ENCODE data around the gene ATXN1.

ATXN1 gene

DNA sequence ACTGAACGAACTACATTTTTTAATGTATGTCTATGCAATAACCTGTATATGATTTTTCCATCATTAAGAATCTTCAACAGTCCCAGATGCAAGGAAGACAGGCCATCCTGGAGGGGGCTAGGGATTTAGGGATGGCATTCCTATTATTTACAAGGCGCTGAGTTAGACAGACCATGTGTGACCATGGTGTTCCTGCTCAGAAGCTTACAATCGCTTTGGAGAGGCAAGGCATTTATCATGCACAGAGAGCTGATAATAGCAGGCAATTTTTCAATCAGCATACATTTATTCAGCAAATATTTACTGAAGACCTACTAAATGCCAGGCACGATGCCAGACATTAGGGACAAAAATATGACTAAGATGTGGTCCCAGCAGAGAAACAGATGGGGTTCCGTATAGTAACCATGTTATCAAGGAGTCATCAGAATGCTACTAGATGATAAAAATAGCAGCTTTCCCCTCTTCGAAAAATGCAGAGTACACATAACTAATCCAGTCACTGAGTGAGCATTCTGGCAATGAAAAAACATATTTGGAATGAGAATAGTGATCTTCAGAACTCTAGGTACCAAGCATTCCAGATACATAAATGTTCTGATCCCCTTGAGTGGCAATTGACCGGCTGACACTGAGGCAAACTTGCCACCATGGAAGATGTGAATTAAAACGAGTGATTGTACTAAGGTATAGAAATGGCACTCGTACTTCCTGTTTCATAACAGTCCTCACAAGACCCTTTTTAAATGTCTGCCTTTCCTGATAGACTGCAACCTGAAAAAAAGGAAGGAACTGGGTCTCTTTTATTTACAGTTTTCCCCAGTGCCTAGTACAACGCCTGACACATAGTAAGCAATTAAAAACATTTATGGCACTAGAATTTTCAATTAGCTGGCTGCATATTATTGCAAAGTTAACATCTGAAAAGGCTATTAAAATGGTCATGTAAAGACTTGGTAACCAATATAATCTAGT, 135.7 kb downstream of the ATXN1 start:
- no peak overlapping the region for H3K4me3 ChIP-seq (ENCODE audit: low read depth, low read length)
- TF ChIP-seq CTCF (IDR thresholded peaks at IDR 0.05; ENCODE audit: borderline replicate concordance, insufficient read depth, low read depth, low read length) = no peak

- TF ChIP-seq CTCF (IDR thresholded peaks at IDR 0.05; ENCODE audit: borderline replicate concordance, insufficient read depth, low read depth, low read length) = no peak
- H3K4me3 ChIP-seq (ENCODE audit: low read depth, low read length) = no peak overlapping the region
These were observed 136.5 kb downstream of the ATXN1 start for GRCh38 chr6:16624636-16625290.

DNA sequence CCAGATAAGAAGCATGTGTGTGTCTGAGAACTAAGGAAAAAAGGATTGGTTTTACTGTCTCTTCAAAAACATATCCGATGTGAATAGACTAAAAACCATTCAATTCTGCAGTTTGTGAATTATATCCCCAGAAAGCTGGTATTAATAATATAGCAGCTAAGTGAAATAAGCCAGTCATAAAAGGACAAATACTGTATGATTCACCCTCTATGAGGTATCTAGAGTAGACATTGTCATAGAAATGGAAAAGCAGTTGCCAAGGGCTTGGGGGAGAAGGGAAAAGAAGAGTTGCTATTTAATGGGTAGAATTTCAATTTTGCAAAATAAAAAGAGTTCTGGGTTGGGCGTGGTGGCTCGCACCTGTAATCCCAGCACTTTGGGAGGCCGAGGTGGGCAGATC, 137.5 kb downstream of the ATXN1 start:
- no peak overlapping the region for H3K4me3 ChIP-seq (ENCODE audit: low read depth, low read length)
- no peak for TF ChIP-seq CTCF (IDR thresholded peaks at IDR 0.05; ENCODE audit: borderline replicate concordance, insufficient read depth, low read depth, low read length)

DNA sequence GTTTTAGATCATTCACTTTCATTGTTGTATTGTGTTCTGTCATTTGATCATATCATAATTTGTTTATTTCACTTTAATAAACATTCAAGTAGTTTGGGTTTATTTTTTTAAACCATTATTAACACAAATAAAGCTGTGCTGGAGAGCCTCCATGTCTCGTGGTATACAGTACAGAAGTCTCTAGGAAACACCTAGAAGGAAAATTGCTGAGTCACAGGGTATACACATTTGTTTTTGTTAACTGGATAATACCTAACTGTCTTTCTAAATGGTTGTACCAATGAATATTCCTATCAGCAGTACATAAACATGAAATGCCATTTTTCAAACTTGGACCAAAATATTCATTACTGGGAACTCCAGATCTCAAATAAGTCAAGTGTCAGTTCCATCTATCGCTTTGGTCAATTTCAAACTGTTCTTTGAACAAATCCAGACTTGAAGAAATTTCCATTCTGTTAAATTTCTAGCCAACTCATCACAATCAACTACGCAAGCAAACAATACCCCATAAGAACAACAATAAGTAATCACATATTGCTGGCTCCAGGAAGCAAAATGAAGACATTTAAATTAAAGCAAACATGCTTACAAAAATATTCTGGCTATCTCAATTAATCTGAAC, 138.1 kb downstream of the ATXN1 start:
- no peak overlapping the region for H3K4me3 ChIP-seq (ENCODE audit: low read depth, low read length)
- TF ChIP-seq CTCF (IDR thresholded peaks at IDR 0.05; ENCODE audit: borderline replicate concordance, insufficient read depth, low read depth, low read length) = no peak

DNA sequence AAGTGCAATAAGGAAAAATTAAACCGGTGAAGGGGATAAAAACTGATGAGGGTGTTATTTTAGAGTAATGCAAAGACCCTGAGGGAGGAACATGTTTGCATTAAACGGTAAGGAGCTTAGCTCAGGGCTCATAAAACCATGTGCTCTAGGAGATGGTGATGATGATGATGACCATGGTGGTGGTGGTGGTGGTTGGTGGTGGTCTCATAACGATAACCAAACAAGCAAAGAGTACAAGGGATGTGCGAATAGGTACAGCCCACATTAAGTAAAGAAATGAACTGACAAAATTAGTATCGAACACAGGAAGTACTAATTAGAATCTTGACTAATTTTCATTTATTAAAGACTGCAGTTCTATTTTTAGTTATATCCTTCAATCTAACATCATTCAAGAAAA, 139.1 kb downstream of the ATXN1 start:
- no peak overlapping the region for H3K4me3 ChIP-seq (ENCODE audit: low read depth, low read length)

GRCh38 chr6:16621002-16621401, 140.3 kb downstream of the ATXN1 start:
- no peak overlapping the region for H3K4me3 ChIP-seq (ENCODE audit: low read depth, low read length)
- TF ChIP-seq CTCF (IDR thresholded peaks at IDR 0.05; ENCODE audit: borderline replicate concordance, insufficient read depth, low read depth, low read length) = no peak

More for the DNA sequence above, 139.1 kb downstream of the ATXN1 start:
- TF ChIP-seq CTCF (IDR thresholded peaks at IDR 0.05; ENCODE audit: borderline replicate concordance, insufficient read depth, low read depth, low read length) = no peak

All from GM12875 (cell line).